Stimulated activated memory B cell treated with anti-CD40 and anti-IgM and Interleukin-4, amounts not matched to agents 10 μg/mL and 1 μg/mL and 100 μg/mL, for 72 hours (primary cell): ENCODE measurements around the gene ZNFX1.

Experiments
- ATAC-seq: fragments of 150-1000 bp; cut with Tn5 transposase; 2 replicates; pipeline ENCODE4 v1.10.0; 2021
- H3K27ac Mint-ChIP-seq: one replicate; pipeline ENCODE4 v1.8.0; 2022; ENCODE audit warnings: mild to moderate bottlenecking, mixed read lengths
- H3K27me3 Mint-ChIP-seq: one replicate; pipeline ENCODE4 v1.8.0; 2022; ENCODE audit warnings: mixed read lengths
- H3K36me3 Mint-ChIP-seq: one replicate; pipeline ENCODE4 v1.8.0; 2022; ENCODE audit warnings: mixed read lengths
- H3K4me1 Mint-ChIP-seq: one replicate; pipeline ENCODE4 v1.8.0; 2022; ENCODE audit warnings: mixed read lengths
- H3K4me3 Mint-ChIP-seq: one replicate; pipeline ENCODE4 v1.8.0; 2022; ENCODE audit warnings: mild to moderate bottlenecking, moderate library complexity, mixed read lengths
- H3K9me3 Mint-ChIP-seq: one replicate; pipeline ENCODE4 v1.8.0; 2022; ENCODE audit warnings: mixed read lengths

The ZNFX1 gene

DNA sequence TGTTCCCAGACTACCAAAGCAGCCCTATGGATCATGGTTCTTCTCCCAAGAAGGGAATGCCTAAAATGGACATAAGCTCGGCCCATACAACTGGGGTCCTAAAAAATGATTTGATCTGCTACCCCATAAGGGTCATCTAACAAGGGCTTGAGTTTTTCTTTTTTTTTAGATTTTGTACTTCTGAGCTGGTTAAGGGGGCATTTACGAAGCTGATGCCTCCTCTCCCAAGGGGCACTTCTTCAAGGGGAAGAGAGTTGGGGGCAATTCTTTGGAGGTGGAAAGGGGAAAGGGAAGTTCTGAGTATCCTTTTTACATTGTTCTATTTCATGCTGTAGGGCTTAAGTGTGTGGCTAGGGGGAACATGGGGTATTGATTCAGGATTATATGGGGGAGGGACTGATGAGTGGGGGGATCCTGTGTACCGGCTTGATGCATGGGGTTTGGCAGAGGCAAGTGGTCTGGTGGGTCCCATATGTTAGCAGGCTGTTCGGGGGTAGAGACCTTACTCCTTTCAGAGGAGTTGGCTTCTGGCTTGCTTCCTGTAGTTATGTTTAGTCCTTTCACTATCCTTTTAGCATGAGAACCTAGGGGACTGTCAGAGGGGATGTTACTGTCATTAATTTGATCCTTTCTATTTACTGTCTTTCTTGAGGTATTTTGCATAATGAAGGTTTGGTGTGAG lies 8.1 kb upstream of the ZNFX1 start:
- Mint-ChIP-seq H3K4me3 (peak overlapping the region; percentile 29), H3K36me3 (peaks cover 99% of the 10 kb centered on the region), H3K9me3 (peaks cover 34% of the 10 kb centered on the region), H3K27ac (no peak overlapping the region), H3K27me3 (no peaks in the 10 kb centered on the region), H3K4me1 (peaks cover 78% of the 10 kb centered on the region)
- ATAC-seq: no peak

GRCh38 chr20:49285233-49285668 lies 7.4 kb upstream of the ZNFX1 start:
- peaks cover 37% of the 10 kb centered on the region for H3K9me3 Mint-ChIP-seq
- H3K36me3 Mint-ChIP-seq: peaks cover 99% of the 10 kb centered on the region
- no peak overlapping the region for H3K27ac Mint-ChIP-seq
- no peak for ATAC-seq
- H3K4me3 Mint-ChIP-seq: peak overlapping the region; percentile 29
- peaks cover 80% of the 10 kb centered on the region for H3K4me1 Mint-ChIP-seq
- no peaks in the 10 kb centered on the region for H3K27me3 Mint-ChIP-seq

DNA sequence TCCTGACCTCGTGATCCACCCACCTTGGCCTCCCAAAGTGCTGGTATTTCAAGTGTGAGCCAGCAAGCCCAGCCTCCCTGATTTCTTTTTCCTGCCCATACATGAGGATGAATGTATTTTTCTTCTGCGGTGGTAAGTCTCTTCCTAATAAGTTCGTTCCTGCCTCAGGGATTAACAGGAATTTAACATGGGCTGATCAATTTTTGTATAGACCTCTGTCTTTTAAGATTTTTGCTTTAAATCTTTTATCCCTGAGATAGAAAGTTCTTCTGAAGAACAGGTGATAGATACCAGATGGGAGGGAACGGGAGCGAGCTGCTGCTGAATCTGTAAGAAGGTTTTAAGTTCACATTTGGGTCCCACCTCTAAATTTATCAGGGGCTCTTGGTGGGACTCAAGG lies 7.0 kb upstream of the ZNFX1 start:
- H3K27ac Mint-ChIP-seq: peak overlapping the region; percentile 100
- no peaks in the 10 kb centered on the region for H3K27me3 Mint-ChIP-seq
- peak overlapping the region; percentile 97 for H3K4me3 Mint-ChIP-seq
- H3K9me3 Mint-ChIP-seq: peaks cover 40% of the 10 kb centered on the region
- H3K36me3 Mint-ChIP-seq: peaks cover 99% of the 10 kb centered on the region
- no peak for ATAC-seq
- H3K4me1 Mint-ChIP-seq: peaks cover 80% of the 10 kb centered on the region

- ATAC-seq: no peak
- peak overlapping the region; percentile 100 for H3K27ac Mint-ChIP-seq
- peaks cover 100% of the 10 kb centered on the region for H3K36me3 Mint-ChIP-seq
- H3K9me3 Mint-ChIP-seq: peaks cover 40% of the 10 kb centered on the region
- no peaks in the 10 kb centered on the region for H3K27me3 Mint-ChIP-seq
- peak overlapping the region; percentile 97 for H3K4me3 Mint-ChIP-seq
- peaks cover 80% of the 10 kb centered on the region for H3K4me1 Mint-ChIP-seq
Observed at GRCh38 chr20:49283703-49284625, 6.1 kb upstream of the ZNFX1 start.

GRCh38 chr20:49283176-49283702 lies 5.4 kb upstream of the ZNFX1 start:
- H3K27ac Mint-ChIP-seq: peak overlapping the region; percentile 100
- H3K36me3 Mint-ChIP-seq: peaks cover 97% of the 10 kb centered on the region
- H3K4me3 Mint-ChIP-seq: peak overlapping the region; percentile 97
- H3K27me3 Mint-ChIP-seq: no peaks in the 10 kb centered on the region
- H3K9me3 Mint-ChIP-seq: peaks cover 40% of the 10 kb centered on the region
- peaks cover 80% of the 10 kb centered on the region for H3K4me1 Mint-ChIP-seq
- ATAC-seq: no peak

DNA sequence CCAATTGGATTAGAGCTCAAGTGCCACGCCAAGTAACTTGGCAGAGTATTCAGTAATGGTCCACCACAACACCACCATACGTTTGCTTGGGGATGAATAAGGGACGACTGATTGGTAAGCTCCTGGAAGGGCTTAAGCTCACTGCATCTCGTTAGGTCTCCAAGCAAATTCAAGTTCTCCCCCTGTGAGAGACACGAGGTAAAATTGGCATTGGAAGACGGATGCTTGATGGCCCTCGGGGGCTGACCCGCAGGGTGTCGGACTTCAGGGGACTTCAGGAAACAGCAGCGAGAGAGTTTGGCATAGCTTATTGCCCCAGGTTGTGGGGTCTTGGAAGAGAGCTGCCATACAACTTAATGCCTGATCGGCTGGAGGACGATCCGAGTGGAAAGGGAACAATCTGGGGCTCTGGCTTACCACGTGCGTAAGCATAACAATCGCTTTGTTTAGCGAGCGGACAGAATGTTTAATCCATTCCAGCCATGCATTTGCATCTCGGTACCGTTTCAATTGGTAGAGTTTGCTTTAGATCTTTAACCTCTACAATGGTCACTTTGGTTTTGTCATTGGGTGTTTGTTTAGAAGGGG lies 4.8 kb upstream of the ZNFX1 start:
- Mint-ChIP-seq H3K4me3 (peak overlapping the region; percentile 97), H3K4me1 (peaks cover 75% of the 10 kb centered on the region), H3K27ac (peak overlapping the region; percentile 100), H3K9me3 (peaks cover 40% of the 10 kb centered on the region), H3K27me3 (no peaks in the 10 kb centered on the region), H3K36me3 (peaks cover 92% of the 10 kb centered on the region)
- ATAC-seq: no peak

- H3K4me1 Mint-ChIP-seq: peaks cover 71% of the 10 kb centered on the region
- H3K36me3 Mint-ChIP-seq: peaks cover 91% of the 10 kb centered on the region
- H3K27ac Mint-ChIP-seq: peak overlapping the region; percentile 100
- no peaks in the 10 kb centered on the region for H3K27me3 Mint-ChIP-seq
- peak overlapping the region; percentile 97 for H3K4me3 Mint-ChIP-seq
- peaks cover 36% of the 10 kb centered on the region for H3K9me3 Mint-ChIP-seq
- ATAC-seq: no peak
Observed at GRCh38 chr20:49281913-49282467, 4.1 kb upstream of the ZNFX1 start.

DNA sequence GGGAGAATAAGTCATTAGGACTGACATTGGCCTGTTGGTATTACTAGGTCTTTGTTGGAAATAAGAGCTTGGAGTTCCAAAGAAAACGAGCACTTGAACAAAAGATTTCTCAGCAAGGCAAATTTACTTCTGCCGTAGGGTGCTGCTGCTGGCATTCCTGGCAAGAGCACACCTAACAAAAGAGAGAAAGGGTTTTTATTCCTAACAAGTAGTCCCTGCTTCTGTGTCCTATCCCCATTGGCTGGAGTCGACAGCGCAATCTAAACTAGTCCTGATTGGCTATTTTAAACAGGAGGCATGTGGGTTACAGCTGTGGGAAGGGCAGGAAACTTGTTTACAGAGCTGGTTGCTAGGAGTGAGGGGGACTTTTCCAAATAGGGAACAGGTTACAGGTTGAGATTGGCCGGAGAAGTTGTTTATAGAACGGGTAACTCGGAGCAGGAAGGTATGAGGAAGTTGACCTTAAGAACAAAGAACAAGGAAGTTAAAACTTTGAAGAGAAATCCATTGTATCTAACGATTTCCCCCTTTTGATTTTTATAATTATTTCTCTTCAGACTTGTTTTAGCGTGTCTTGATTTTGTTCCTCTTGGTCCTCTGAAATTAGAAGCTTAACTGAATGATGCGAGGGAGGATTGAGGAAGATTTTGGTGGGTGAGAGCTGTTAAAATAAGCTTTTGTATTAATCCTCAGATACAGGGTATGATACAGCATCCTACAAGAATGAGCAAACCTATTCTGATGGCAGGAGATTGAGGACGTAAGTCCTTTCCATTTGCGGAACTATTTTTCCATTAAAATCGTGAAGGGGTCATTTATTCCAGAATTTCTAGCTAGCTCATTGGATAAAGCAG lies 3.4 kb upstream of the ZNFX1 start:
- Mint-ChIP-seq H3K9me3 (peaks cover 29% of the 10 kb centered on the region), H3K4me1 (peaks cover 74% of the 10 kb centered on the region), H3K27me3 (no peaks in the 10 kb centered on the region), H3K36me3 (peaks cover 91% of the 10 kb centered on the region), H3K4me3 (peak overlapping the region; percentile 97), H3K27ac (peak overlapping the region; percentile 100)
- ATAC-seq: no peak

- Mint-ChIP-seq H3K27ac (peak overlapping the region; percentile 100), H3K36me3 (peaks cover 88% of the 10 kb centered on the region), H3K27me3 (no peaks in the 10 kb centered on the region), H3K4me3 (peak overlapping the region; percentile 97), H3K9me3 (peaks cover 24% of the 10 kb centered on the region), H3K4me1 (peaks cover 75% of the 10 kb centered on the region)
- no peak for ATAC-seq
Observed at GRCh38 chr20:49280463-49281058, 2.7 kb upstream of the ZNFX1 start.

GRCh38 chr20:49279677-49280462 lies 2.0 kb upstream of the ZNFX1 start:
- Mint-ChIP-seq H3K27ac (peak overlapping the region; percentile 100), H3K36me3 (peaks cover 86% of the 10 kb centered on the region), H3K4me3 (peak overlapping the region; percentile 97), H3K4me1 (peaks cover 71% of the 10 kb centered on the region), H3K9me3 (peaks cover 20% of the 10 kb centered on the region), H3K27me3 (no peaks in the 10 kb centered on the region)
- ATAC-seq: no peak

GRCh38 chr20:49278818-49279676 lies 1.2 kb upstream of the ZNFX1 start:
- peaks cover 78% of the 10 kb centered on the region for H3K36me3 Mint-ChIP-seq
- peaks cover 64% of the 10 kb centered on the region for H3K4me1 Mint-ChIP-seq
- peaks cover 18% of the 10 kb centered on the region for H3K9me3 Mint-ChIP-seq
- ATAC-seq: no peak
- peak overlapping the region; percentile 97 for H3K4me3 Mint-ChIP-seq
- H3K27ac Mint-ChIP-seq: peak overlapping the region; percentile 100
- H3K27me3 Mint-ChIP-seq: no peaks in the 10 kb centered on the region

- Mint-ChIP-seq H3K27me3 (no peaks in the 10 kb centered on the region), H3K9me3 (peaks cover 9% of the 10 kb centered on the region), H3K27ac (peak overlapping the region; percentile 100), H3K4me1 (peaks cover 53% of the 10 kb centered on the region), H3K36me3 (peaks cover 66% of the 10 kb centered on the region), H3K4me3 (peak overlapping the region; percentile 97)
- no peak for ATAC-seq
Observed at GRCh38 chr20:49277786-49278035, 146 bp downstream of the ZNFX1 start.
